Measurements from ENCODE around the gene SH3GL3. TPM values are rescaled to one million over a fixed set of nuclear protein-coding genes. Genes with fewer than 3 reads are reported as not detected.

The SH3GL3 gene
- total RNA-seq, 2 experiments from 2014 or later, result not detected

DNA sequence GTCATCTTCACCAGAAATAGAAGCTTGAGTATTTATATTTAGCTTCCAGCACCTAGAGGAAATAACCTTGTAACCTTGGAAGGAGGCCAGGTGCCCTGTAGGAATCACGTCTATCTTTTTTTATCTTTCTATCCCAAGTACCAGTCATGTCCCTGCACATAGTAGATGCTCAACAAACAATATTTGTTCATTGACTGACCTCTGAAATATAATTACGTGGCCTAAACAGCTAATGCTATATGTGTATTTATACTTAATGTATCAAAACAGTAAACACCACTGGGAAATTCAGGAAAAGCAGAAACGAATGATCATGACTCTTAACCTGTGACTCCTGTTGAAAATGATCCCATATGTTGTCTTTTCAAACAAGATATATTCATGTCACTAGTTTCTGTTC, 108.9 kb downstream of the SH3GL3 start:
- H3K4me3 Mint-ChIP-seq, result no peak overlapping the region
- intact Hi-C loops (cut with DNase I, micrococcal nuclease), result loop anchor here in 1 of 2 experiments (5.0 kb wide), 2 partner anchors 119 to 304 kb away; no protein-coding TSS in a partner anchor
- no peak overlapping the region for H3K4me3 ChIP-seq (ENCODE audit: low read length)

DNA sequence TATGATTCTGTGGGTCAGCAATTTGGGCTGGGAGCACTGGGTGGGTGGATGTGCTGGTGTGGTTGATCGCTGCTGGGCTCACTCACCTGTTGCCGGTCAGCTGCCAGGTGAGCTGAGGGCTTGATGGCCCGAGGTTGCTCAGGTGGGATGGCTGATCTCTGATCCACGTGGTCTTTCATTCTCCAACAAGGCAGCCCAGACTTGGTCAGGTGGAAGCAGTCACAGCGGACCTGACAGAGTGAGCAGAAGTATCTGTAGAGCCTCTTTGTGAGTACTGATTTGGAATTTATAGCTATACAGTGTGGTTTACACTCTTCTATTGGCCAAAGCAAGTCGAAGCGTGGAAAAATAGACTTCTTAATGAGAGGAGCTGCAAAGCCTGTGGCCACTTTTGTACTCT, 109.6 kb downstream of the SH3GL3 start:
- CTCF ChIA-PET, result no interaction called here

More for the DNA sequence above, 108.9 kb downstream of the SH3GL3 start:
- Mint-ChIP-seq H3K36me3 (ENCODE audit: low read depth) (no peaks in the 10 kb centered on the region), H3K27me3 (peaks cover 13% of the 10 kb centered on the region), H3K9me3 (no peaks in the 10 kb centered on the region), H3K4me1 (ENCODE audit: low read depth) (no peaks in the 10 kb centered on the region), H3K27ac (no peak overlapping the region)
- TF ChIP-seq, protein P1, sequence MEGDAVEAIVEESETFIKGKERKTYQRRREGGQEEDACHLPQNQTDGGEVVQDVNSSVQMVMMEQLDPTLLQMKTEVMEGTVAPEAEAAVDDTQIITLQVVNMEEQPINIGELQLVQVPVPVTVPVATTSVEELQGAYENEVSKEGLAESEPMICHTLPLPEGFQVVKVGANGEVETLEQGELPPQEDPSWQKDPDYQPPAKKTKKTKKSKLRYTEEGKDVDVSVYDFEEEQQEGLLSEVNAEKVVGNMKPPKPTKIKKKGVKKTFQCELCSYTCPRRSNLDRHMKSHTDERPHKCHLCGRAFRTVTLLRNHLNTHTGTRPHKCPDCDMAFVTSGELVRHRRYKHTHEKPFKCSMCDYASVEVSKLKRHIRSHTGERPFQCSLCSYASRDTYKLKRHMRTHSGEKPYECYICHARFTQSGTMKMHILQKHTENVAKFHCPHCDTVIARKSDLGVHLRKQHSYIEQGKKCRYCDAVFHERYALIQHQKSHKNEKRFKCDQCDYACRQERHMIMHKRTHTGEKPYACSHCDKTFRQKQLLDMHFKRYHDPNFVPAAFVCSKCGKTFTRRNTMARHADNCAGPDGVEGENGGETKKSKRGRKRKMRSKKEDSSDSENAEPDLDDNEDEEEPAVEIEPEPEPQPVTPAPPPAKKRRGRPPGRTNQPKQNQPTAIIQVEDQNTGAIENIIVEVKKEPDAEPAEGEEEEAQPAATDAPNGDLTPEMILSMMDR (IDR thresholded peaks at IDR 0.05), result no peak
- Histone ChIP-seq H3K27ac (ENCODE audit: low read depth in 1 of 2, low read length in 2 of 2) (no peak overlapping the region), H3K4me1 (ENCODE audit: insufficient read depth, low read length) (no peaks in the 10 kb centered on the region), H3K9me3 (ENCODE audit: control insufficient read depth in 1 of 2, insufficient read depth in 1 of 2, low read length in 2 of 2) (no peaks in the 10 kb centered on the region), H3K27me3 (ENCODE audit: control insufficient read depth in 1 of 2, insufficient read depth in 2 of 2, low read length in 2 of 2) (peaks cover 0 to 4% of the 10 kb centered on the region in 2 experiments), H3K36me3 (ENCODE audit: insufficient read depth, low read length) (no peaks in the 10 kb centered on the region)
- no peak for DNase-seq
- ATAC-seq (ENCODE audit: poor library complexity), result no peak
- ChIA-PET CTCF (no interaction called here), POLR2A (no interaction called here)

DNA sequence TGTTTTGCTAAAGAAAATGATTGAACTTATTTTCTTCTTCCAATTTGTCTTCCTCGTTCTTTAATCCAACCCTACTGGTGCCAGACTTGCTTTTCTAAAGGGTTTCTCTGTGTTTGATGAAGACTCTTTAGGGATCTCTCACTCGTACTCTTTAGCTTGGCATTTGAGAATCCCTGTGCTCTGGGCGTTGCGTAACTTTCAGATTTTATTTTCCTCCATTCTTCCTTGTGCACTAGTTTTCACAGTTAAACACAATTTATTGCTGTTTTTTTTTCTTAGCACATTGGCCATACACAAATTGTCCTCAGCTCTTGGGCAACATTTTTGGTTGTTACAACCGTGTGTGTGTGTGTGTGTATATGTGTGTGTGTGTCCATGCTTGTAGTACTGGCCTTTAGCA, 111.0 kb downstream of the SH3GL3 start:
- Mint-ChIP-seq H3K4me3 (no peak overlapping the region), H3K27ac (no peak overlapping the region), H3K4me1 (ENCODE audit: low read depth) (no peaks in the 10 kb centered on the region), H3K9me3 (no peaks in the 10 kb centered on the region), H3K36me3 (ENCODE audit: low read depth) (no peaks in the 10 kb centered on the region), H3K27me3 (peaks cover 13% of the 10 kb centered on the region)
- Histone ChIP-seq H3K36me3 (ENCODE audit: insufficient read depth, low read length) (no peaks in the 10 kb centered on the region), H3K9me3 (ENCODE audit: control insufficient read depth in 1 of 2, insufficient read depth in 1 of 2, low read length in 2 of 2) (no peaks in the 10 kb centered on the region), H3K27me3 (ENCODE audit: control insufficient read depth in 1 of 2, insufficient read depth in 2 of 2, low read length in 2 of 2) (no peaks in the 10 kb centered on the region), H3K4me3 (ENCODE audit: low read length) (no peak overlapping the region), H3K27ac (ENCODE audit: low read depth in 1 of 2, low read length in 2 of 2) (no peak overlapping the region), H3K4me1 (ENCODE audit: insufficient read depth, low read length) (no peaks in the 10 kb centered on the region)
- TF ChIP-seq, protein P1 (IDR thresholded peaks at IDR 0.05), result no peak
- intact Hi-C loops (cut with DNase I, micrococcal nuclease), result loop anchor here in 1 of 2 experiments (5.0 kb wide), 2 partner anchors 121 to 306 kb away; no protein-coding TSS in a partner anchor
- ChIA-PET POLR2A (no interaction called here), CTCF (no interaction called here)
- ATAC-seq (ENCODE audit: poor library complexity) (no peak), DNase-seq (no peak)

More for the DNA sequence above, 109.6 kb downstream of the SH3GL3 start:
- H3K27me3 ChIP-seq (ENCODE audit: control insufficient read depth in 1 of 2, insufficient read depth in 2 of 2, low read length in 2 of 2), result no peaks in the 10 kb centered on the region
- POLR2A ChIA-PET, result no interaction called here
- Mint-ChIP-seq H3K9me3 (no peaks in the 10 kb centered on the region), H3K36me3 (ENCODE audit: low read depth) (no peaks in the 10 kb centered on the region), H3K4me3 (no peak overlapping the region), H3K27me3 (peaks cover 13% of the 10 kb centered on the region), H3K4me1 (ENCODE audit: low read depth) (no peaks in the 10 kb centered on the region), H3K27ac (no peak overlapping the region)
- H3K4me3 ChIP-seq (ENCODE audit: low read length), result no peak overlapping the region
- intact Hi-C loops (cut with DNase I, micrococcal nuclease), result loop anchor here in 1 of 2 experiments (5.0 kb wide), 2 partner anchors 119 to 304 kb away; no protein-coding TSS in a partner anchor
- ATAC-seq (ENCODE audit: poor library complexity) (no peak), DNase-seq (no peak)
- TF ChIP-seq, protein P1 (IDR thresholded peaks at IDR 0.05), result no peak
- no peaks in the 10 kb centered on the region for H3K4me1 ChIP-seq (ENCODE audit: insufficient read depth, low read length)
- no peaks in the 10 kb centered on the region for H3K36me3 ChIP-seq (ENCODE audit: insufficient read depth, low read length)
- H3K9me3 ChIP-seq (ENCODE audit: control insufficient read depth in 1 of 2, insufficient read depth in 1 of 2, low read length in 2 of 2), result no peaks in the 10 kb centered on the region
- no peak overlapping the region for H3K27ac ChIP-seq (ENCODE audit: low read depth in 1 of 2, low read length in 2 of 2)
